GM12874 (cell line): ENCODE measurements around the gene KLHL24.

Experiments used
- TF ChIP-seq, protein P1 (sequence below): IDR thresholded peaks from 2 replicates; pipeline ENCODE4 v1.5.1; 2011; ENCODE audit warnings: low read depth, mild to moderate bottlenecking, control low read depth, low read length, moderate library complexity; ENCODE audit not compliant: insufficient read depth

KLHL24 gene

GRCh38 chr3:183597959-183598358 lies 37.5 kb upstream of the KLHL24 start:
- TF ChIP-seq, protein P1, sequence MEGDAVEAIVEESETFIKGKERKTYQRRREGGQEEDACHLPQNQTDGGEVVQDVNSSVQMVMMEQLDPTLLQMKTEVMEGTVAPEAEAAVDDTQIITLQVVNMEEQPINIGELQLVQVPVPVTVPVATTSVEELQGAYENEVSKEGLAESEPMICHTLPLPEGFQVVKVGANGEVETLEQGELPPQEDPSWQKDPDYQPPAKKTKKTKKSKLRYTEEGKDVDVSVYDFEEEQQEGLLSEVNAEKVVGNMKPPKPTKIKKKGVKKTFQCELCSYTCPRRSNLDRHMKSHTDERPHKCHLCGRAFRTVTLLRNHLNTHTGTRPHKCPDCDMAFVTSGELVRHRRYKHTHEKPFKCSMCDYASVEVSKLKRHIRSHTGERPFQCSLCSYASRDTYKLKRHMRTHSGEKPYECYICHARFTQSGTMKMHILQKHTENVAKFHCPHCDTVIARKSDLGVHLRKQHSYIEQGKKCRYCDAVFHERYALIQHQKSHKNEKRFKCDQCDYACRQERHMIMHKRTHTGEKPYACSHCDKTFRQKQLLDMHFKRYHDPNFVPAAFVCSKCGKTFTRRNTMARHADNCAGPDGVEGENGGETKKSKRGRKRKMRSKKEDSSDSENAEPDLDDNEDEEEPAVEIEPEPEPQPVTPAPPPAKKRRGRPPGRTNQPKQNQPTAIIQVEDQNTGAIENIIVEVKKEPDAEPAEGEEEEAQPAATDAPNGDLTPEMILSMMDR, result no peak

GRCh38 chr3:183613366-183614285 lies 21.8 kb upstream of the KLHL24 start:
- TF ChIP-seq, protein P1, result no peak

- TF ChIP-seq, protein P1, result no peak
Observed at GRCh38 chr3:183618542-183618941, 16.9 kb upstream of the KLHL24 start.

- TF ChIP-seq, protein P1, result no peak
Observed at GRCh38 chr3:183619010-183619409, 16.4 kb upstream of the KLHL24 start.

DNA sequence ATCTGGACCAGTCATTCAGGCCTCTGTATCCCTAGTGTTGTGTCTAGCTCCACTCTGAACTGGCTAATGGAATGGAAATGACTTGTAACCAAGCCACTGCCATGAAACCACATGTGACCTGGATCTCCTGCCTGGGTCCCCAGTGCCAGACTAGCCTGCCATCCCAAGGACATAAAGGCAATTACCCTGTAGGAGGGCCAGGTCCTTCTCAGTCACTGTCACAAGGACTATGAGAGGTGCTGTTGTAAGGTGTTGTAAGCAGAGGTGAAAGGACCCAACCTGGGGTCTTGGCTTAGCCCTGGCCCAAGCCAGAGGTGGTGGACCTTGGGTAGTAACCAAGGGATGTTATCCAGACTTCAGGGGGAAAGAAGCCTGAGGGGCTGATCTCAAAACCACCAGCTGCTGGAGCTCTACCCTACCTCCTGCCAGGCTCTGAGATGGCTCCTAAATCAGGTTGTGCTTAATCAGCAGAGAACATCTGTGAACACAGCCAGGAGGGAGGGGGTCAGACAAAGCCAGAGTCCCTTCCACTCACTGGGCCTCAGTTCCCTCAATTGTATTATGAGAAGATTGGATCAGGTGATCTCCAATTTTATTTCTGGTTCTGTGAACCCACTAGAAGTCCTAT lies 15.7 kb upstream of the KLHL24 start:
- TF ChIP-seq, protein P1, result no peak

DNA sequence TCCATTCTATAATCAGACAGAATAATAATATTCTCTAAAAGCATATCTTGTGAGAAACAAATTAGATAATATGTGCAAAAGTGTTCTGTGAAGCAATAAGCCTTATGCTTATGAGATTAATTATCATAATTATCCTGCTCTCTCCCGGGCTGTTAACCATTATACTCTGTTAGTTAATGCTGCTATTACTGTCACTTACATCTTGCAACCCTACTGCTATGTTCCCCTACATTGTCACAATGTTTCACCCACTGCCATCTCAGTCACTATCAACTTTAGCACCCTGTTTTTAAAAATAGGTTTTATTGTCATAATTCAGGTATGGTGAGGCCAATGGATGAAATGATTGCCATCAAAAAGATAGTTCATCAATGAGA lies 15.2 kb upstream of the KLHL24 start:
- TF ChIP-seq, protein P1, result no peak

DNA sequence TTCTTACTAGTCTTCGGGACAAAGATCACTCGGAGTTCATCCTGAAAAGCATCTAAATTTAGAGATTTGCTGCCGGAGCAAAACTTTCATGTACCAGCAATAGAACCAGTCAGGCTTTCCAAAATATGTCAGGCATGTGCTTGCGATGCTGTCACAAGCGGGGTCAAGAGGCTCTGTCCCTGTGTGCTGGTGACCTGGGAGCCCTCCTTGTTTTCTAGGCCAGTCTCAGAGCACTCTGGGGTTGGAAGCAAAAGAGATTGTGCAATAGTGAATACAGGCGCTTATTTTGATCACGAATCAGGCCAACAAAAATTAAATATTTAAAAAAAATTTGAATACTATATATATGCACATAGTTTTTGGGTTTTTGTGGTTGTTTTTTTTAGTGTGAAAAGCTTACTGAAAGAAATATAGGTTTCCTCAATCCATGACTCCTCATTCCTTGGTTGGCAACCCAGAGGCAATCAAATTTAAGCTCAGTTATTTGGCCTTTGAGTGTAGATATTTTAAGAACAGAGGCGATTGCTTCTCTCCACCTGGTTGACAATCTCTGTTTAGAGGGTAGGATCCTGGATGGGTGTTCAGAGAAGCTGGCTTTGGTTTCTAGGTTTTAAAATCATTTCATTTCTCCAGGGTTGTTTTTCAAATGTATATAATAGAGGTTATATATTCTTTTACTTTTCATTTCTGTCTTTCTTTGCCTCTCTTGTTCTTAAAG lies 8.4 kb upstream of the KLHL24 start:
- TF ChIP-seq, protein P1, result no peak
